OCI-LY3 (cell line): ENCODE results near the gene DVL3.

Experiments
- CTCF ChIP-seq: fragments of 200-600, 300-600 bp; sonication (generic); IDR thresholded peaks from 2 replicates; pipeline ENCODE4 v1.5.1; 2014; ENCODE audit warnings: antibody characterized with exemption, low read length, low read depth
- EZH2phosphoT487 ChIP-seq: fragments of 200-600 bp; shearing (Covaris generic); IDR thresholded peaks from 2 replicates; pipeline ENCODE4 v1.6.1; 2018; ENCODE audit warnings: antibody characterized with exemption, mixed run types, low read depth

DNA sequence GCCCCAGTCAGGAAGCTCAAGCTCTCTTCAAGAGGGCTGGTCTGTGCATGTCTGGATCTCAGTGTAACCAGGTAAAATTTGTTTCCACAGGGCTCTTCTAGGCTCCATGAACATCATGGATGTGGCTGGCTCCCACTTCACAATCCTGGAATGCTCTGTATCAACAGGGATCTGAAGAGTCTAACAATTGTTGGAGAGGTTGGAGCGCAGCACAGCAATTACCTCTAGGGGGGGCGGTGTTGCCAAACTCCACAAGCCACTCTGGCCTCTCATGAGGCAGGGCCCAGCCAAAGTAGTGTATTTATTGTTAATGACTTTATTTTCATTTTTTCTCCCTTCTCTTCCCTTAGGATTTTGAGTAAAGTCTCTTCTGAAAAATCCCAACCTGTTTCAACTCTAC is 26.2 kb upstream of the DVL3 start:
- TF ChIP-seq CTCF (peak; percentile 54), EZH2phosphoT487 (no peak)
